ENCODE measurements around the gene ZIC4.

ZIC4 gene

GRCh38 chr3:147418808-147419701 lies 12.7 kb upstream of the ZIC4 start:
- in situ Hi-C loops (cut with MboI; ENCODE audit: low sequenced_read_pairs, unreplicated experiment), result no loop called here
- DNase-seq (ENCODE audit: low spot score), result peak; percentile 47
- no peak for TF ChIP-seq CTCF (IDR thresholded peaks at IDR 0.05; ENCODE audit: borderline replicate concordance, control extremely low read depth, extremely low read depth, insufficient read depth, missing control alignments)

GRCh38 chr3:147418371-147418781 lies 12.0 kb upstream of the ZIC4 start:
- no peak for TF ChIP-seq CTCF (IDR thresholded peaks at IDR 0.05; ENCODE audit: borderline replicate concordance, control extremely low read depth, extremely low read depth, insufficient read depth, missing control alignments)
- in situ Hi-C loops (cut with MboI; ENCODE audit: low sequenced_read_pairs, unreplicated experiment), result no loop called here
- no peak for DNase-seq (ENCODE audit: low spot score)

- no peak for TF ChIP-seq CTCF (IDR thresholded peaks at IDR 0.05; ENCODE audit: borderline replicate concordance, control extremely low read depth, extremely low read depth, insufficient read depth, missing control alignments)
- in situ Hi-C loops (cut with MboI; ENCODE audit: low sequenced_read_pairs, unreplicated experiment), result no loop called here
- DNase-seq (ENCODE audit: low spot score), result no peak
Observed at GRCh38 chr3:147417551-147418295, 11.4 kb upstream of the ZIC4 start.

- in situ Hi-C loops (cut with MboI; ENCODE audit: low sequenced_read_pairs, unreplicated experiment), result no loop called here
- no peak for TF ChIP-seq CTCF (IDR thresholded peaks at IDR 0.05; ENCODE audit: borderline replicate concordance, control extremely low read depth, extremely low read depth, insufficient read depth, missing control alignments)
Observed at GRCh38 chr3:147416931-147417330, 10.6 kb upstream of the ZIC4 start.

GRCh38 chr3:147415874-147416273 lies 9.5 kb upstream of the ZIC4 start:
- in situ Hi-C loops (cut with MboI; ENCODE audit: low sequenced_read_pairs, unreplicated experiment), result no loop called here
- no peak for DNase-seq (ENCODE audit: low spot score)
- TF ChIP-seq CTCF (IDR thresholded peaks at IDR 0.05; ENCODE audit: borderline replicate concordance, control extremely low read depth, extremely low read depth, insufficient read depth, missing control alignments), result no peak

More at GRCh38 chr3:147416931-147417330, 10.6 kb upstream of the ZIC4 start:
- DNase-seq (ENCODE audit: low spot score), result no peak

GRCh38 chr3:147415286-147415685 lies 8.9 kb upstream of the ZIC4 start:
- DNase-seq (ENCODE audit: low spot score), result no peak
- no peak for TF ChIP-seq CTCF (IDR thresholded peaks at IDR 0.05; ENCODE audit: borderline replicate concordance, control extremely low read depth, extremely low read depth, insufficient read depth, missing control alignments)
- in situ Hi-C loops (cut with MboI; ENCODE audit: low sequenced_read_pairs, unreplicated experiment), result no loop called here
